OCI-LY7 (cell line): ENCODE results near the gene ANO4. TPM values are rescaled to one million over a fixed set of nuclear protein-coding genes. Genes with fewer than 3 reads are reported as not detected.

Source experiments
- BruUV-seq: library from RNA; stranded (reverse); fragments of 400-500 nt; replicated peaks from 2 replicates; lab custom pipeline; 2021; lab: Mats Ljungman, UMichigan
- CTCF ChIA-PET: fragments of 300-600 bp; sonication (Branson Sonifier 250); formaldehyde crosslinking; loops from one replicate; lab custom pipeline; 2022; ENCODE audit warnings: antibody characterized with exemption; ENCODE audit not compliant: unreplicated experiment; lab: Charles Lee
- POLR2A ChIA-PET: fragments of 300-600 bp; sonication (Branson Sonifier 250); formaldehyde crosslinking; loops from one replicate; lab custom pipeline; 2022; ENCODE audit warnings: antibody characterized with exemption; lab: Charles Lee
- DNase-seq: peaks from one replicate; pipeline ENCODE4 v3.0.0-alpha.2; 2015; ENCODE audit warnings: low spot score
- H2AFZ ChIP-seq: fragments of 200-600 bp; sonication (generic), shearing (Covaris generic); 2 replicates; pipeline ENCODE4 v1.6.1; 2014; ENCODE audit warnings: mild to moderate bottlenecking, antibody characterized with exemption, low read length, moderate library complexity
- H3K27ac ChIP-seq: fragments of 200-600 bp; sonication (generic); 2 replicates; pipeline ENCODE4 v1.5.1; 2014; ENCODE audit warnings: mixed run types, low read depth, mild to moderate bottlenecking, moderate library complexity, low read length, inconsistent platforms; ENCODE audit not compliant: poor library complexity, severe bottlenecking
- H3K36me3 ChIP-seq: fragments of 200-600 bp; sonication (generic); 2 replicates; pipeline ENCODE4 v1.6.1; 2014; ENCODE audit warnings: mild to moderate bottlenecking, antibody characterized with exemption, low read length, moderate library complexity, mixed read lengths; ENCODE audit not compliant: insufficient read depth
- H3K4me1 ChIP-seq: fragments of 200-600 bp; sonication (generic); 2 replicates; pipeline ENCODE4 v1.5.1; 2014; ENCODE audit warnings: mild to moderate bottlenecking, low read length; ENCODE audit not compliant: insufficient read depth, poor library complexity, severe bottlenecking
- H3K4me2 ChIP-seq: fragments of 200-600 bp; sonication (generic); 2 replicates; pipeline ENCODE4 v1.6.1; 2014; ENCODE audit warnings: mild to moderate bottlenecking, low read length
- H3K4me3 ChIP-seq: fragments of 200-600 bp; sonication (generic); 2 replicates; pipeline ENCODE4 v1.5.1; 2014; ENCODE audit warnings: mild to moderate bottlenecking, low read depth, low read length; ENCODE audit not compliant: poor library complexity, severe bottlenecking
- H3K79me2 ChIP-seq: fragments of 200-600 bp; sonication (generic); 2 replicates; pipeline ENCODE4 v1.6.1; 2016; ENCODE audit warnings: low read depth, mild to moderate bottlenecking, low read length, moderate library complexity, mixed read lengths; ENCODE audit not compliant: insufficient read depth
- H3K9me2 ChIP-seq: fragments of 200-600 bp; sonication (generic); 2 replicates; pipeline ENCODE4 v1.6.1; 2016; ENCODE audit warnings: mild to moderate bottlenecking, low read length, mixed read lengths; ENCODE audit not compliant: insufficient read depth
- H3K9me3 ChIP-seq: fragments of 200-600 bp; sonication (generic); 2 replicates; pipeline ENCODE4 v1.6.1; 2014; ENCODE audit warnings: mild to moderate bottlenecking, mixed run types, low read length, mixed read lengths
- H4K20me1 ChIP-seq: fragments of 200-600 bp; sonication (generic); 2 replicates; pipeline ENCODE4 v1.6.1; 2014; ENCODE audit warnings: mild to moderate bottlenecking, antibody characterized with exemption, low read length, moderate library complexity, mixed read lengths; ENCODE audit not compliant: insufficient read depth
- EZH2phosphoT487 ChIP-seq: fragments of 200-600 bp; sonication (generic); IDR thresholded peaks from 2 replicates; pipeline ENCODE4 v1.6.1; 2018; ENCODE audit warnings: low read depth, borderline replicate concordance, mild to moderate bottlenecking, mixed run types, antibody characterized with exemption, low read length, moderate library complexity, mixed read lengths
- intact Hi-C: fragments of 100-400 bp; cut with micrococcal nuclease; formaldehyde crosslinking; loops from one replicate; pipeline ENCODE4 v1.10.0; 2022; ENCODE audit not compliant: unreplicated experiment
- total RNA-seq, 2 experiments: library from RNA; depleted of rRNA in 1 of 2; stranded (reverse); fragments of >200 nt in 1 of 2; shearing (Covaris generic) in 1 of 2; gene quantifications; 2 replicates each; pipeline ENCODE4 v1.2.3, GENCODE V29; 2014 to 2022
- TF ChIP-seq, protein P1 (sequence below): fragments of 200-600 bp; sonication (generic); conservative IDR thresholded peaks from 2 replicates; pipeline ENCODE4 v1.5.1; 2014; ENCODE audit warnings: mild to moderate bottlenecking, antibody characterized with exemption, low read length, moderate library complexity, mixed read lengths

ANO4 gene
- total RNA-seq, 2 experiments from 2014 or later = not detected

DNA sequence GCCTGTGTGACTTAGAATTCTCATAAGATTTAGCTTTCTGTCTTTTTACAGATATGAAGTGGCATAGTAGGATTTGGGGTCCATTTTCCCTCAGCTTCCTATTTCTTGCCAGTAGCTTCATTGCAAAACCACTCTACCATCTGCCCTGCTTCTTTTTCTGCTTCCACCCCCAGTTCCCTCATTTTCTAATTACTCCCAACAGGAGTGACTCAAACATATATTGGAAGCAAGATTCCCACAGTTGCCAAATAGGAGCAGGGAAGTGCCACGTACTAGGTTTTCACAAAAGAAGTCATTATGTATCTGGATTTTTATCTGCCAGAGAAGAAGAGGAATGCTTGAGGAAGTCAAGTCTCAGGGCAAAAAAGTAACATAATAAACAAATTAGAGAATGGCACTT, 64.1 kb downstream of the ANO4 start:
- intact Hi-C loops = no loop called here

DNA sequence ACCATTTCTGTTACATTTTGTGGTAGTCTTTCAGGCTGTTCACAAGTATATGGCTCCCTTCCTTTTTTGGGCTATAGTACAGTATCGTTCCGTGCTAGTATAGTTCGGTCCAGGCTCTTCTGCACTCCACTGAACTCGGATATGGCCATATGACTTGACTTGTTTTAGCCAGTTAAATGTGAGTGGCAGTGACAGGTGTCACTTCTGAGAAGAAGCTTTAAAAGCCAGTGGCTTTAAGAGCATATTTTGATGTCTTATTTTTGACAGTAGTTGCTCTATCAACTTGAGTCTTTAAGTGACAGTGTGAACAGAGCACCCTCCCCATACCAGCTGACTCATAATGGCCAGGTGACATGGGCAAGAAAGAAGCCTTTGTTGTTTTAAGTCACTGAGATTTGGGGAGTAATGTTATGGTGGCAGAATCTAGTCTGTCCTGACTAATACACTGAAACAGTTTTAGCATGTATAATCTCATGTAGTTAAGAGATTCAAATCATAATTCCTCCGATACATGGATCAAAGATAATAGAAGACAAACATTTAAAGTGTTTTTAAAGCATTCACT, 64.6 kb downstream of the ANO4 start:
- H3K4me2 ChIP-seq = no peak overlapping the region
- H3K27ac ChIP-seq = no peak overlapping the region
- no peak overlapping the region for H2AFZ ChIP-seq
- H3K79me2 ChIP-seq = no peaks in the 10 kb centered on the region
- H4K20me1 ChIP-seq = no peaks in the 10 kb centered on the region
- ChIA-PET POLR2A (no interaction called here), CTCF (no interaction called here)
- no TSS peak for BruUV-seq
- no peak overlapping the region for H3K4me3 ChIP-seq
- no peaks in the 10 kb centered on the region for H3K36me3 ChIP-seq
- H3K9me2 ChIP-seq = no peaks in the 10 kb centered on the region
- H3K4me1 ChIP-seq = no peaks in the 10 kb centered on the region
- TF ChIP-seq EZH2phosphoT487 = no peak
- TF ChIP-seq, protein P1, sequence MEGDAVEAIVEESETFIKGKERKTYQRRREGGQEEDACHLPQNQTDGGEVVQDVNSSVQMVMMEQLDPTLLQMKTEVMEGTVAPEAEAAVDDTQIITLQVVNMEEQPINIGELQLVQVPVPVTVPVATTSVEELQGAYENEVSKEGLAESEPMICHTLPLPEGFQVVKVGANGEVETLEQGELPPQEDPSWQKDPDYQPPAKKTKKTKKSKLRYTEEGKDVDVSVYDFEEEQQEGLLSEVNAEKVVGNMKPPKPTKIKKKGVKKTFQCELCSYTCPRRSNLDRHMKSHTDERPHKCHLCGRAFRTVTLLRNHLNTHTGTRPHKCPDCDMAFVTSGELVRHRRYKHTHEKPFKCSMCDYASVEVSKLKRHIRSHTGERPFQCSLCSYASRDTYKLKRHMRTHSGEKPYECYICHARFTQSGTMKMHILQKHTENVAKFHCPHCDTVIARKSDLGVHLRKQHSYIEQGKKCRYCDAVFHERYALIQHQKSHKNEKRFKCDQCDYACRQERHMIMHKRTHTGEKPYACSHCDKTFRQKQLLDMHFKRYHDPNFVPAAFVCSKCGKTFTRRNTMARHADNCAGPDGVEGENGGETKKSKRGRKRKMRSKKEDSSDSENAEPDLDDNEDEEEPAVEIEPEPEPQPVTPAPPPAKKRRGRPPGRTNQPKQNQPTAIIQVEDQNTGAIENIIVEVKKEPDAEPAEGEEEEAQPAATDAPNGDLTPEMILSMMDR = no peak
- no peak for DNase-seq
- H3K9me3 ChIP-seq = no peaks in the 10 kb centered on the region
- intact Hi-C loops = no loop called here

More for the DNA sequence above, 64.1 kb downstream of the ANO4 start:
- Histone ChIP-seq H3K9me2 (no peaks in the 10 kb centered on the region), H3K79me2 (no peaks in the 10 kb centered on the region), H3K4me1 (no peaks in the 10 kb centered on the region), H3K4me2 (no peak overlapping the region), H4K20me1 (no peaks in the 10 kb centered on the region), H2AFZ (no peak overlapping the region), H3K9me3 (no peaks in the 10 kb centered on the region), H3K36me3 (no peaks in the 10 kb centered on the region), H3K4me3 (no peak overlapping the region), H3K27ac (no peak overlapping the region)
- TF ChIP-seq EZH2phosphoT487 = no peak
- TF ChIP-seq, protein P1 = no peak
- no TSS peak for BruUV-seq
- CTCF ChIA-PET = no interaction called here
- POLR2A ChIA-PET = no interaction called here
- DNase-seq = no peak

DNA sequence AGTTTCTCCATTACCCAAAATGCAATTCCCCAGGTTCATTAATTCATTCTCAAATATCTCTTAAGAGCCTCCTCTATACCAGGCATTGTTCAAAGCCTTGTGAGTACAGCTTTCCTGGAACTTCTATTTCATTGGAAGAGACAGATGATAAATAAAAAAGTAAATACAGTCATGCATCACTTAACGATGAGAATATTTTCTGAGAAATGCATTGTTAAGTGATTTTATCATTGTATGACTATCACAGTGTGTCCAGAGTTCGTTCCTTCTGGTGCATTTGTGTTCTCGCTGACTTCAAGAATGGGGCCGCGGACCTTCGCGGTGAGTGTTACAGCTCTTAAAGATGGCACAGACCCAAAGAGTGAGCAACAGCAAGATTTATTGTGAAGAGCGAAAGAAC, 66.0 kb downstream of the ANO4 start:
- Histone ChIP-seq H3K27ac (no peak overlapping the region), H3K9me3 (no peaks in the 10 kb centered on the region), H3K4me2 (no peak overlapping the region), H3K4me3 (no peak overlapping the region), H3K9me2 (no peaks in the 10 kb centered on the region), H2AFZ (no peak overlapping the region), H4K20me1 (no peaks in the 10 kb centered on the region), H3K36me3 (no peaks in the 10 kb centered on the region), H3K79me2 (no peaks in the 10 kb centered on the region), H3K4me1 (no peaks in the 10 kb centered on the region)
- no peak for TF ChIP-seq EZH2phosphoT487
- TF ChIP-seq, protein P1 = no peak
- ChIA-PET POLR2A (interaction anchor here (0.5 kb wide), 1 partner anchor 116 kb away, joined by 3 read pairs; no protein-coding TSS in a partner anchor), CTCF (no interaction called here)
- BruUV-seq = no TSS peak
- DNase-seq = no peak
- intact Hi-C loops = no loop called here
